H1 (cell line): ENCODE data around the gene RNF8. TPM values are rescaled to one million over a fixed set of nuclear protein-coding genes. Genes with fewer than 3 reads are reported as not detected.

Experiments
- CTCF ChIA-PET: fragments of 300-600 bp; sonication (Branson Sonifier 250); formaldehyde crosslinking; loops from one replicate; lab custom pipeline; 2021; ENCODE audit not compliant: partially characterized antibody; lab: Charles Lee
- POLR2A ChIA-PET: fragments of 300-600 bp; sonication (Branson Sonifier 250); formaldehyde crosslinking; loops from one replicate; lab custom pipeline; 2021; ENCODE audit warnings: inconsistent platforms; ENCODE audit not compliant: partially characterized antibody; lab: Charles Lee
- DNase-seq, 2 experiments: peaks; one replicate each; pipeline versions ENCODE4 v3.0.0 to v3.0.0-alpha.2; 2010 to 2022; ENCODE audit warnings: low spot score in 2 of 2, low read depth in 1 of 2, mixed read lengths in 1 of 2
- FAIRE-seq: peaks from 2 replicates; lab custom pipeline; 2011; peaks lifted over from hg19 to GRCh38; lab: Jason Lieb, UNC
- H2AFZ ChIP-seq: 2 replicates; pipeline ENCODE4 v1.8.1; 2012; ENCODE audit warnings: low read length, inconsistent platforms
- H2AK5ac ChIP-seq: 2 replicates; pipeline ENCODE4 v1.6.1; 2013; ENCODE audit warnings: low read depth, low read length
- H2BK120ac ChIP-seq: replicated peaks from 2 replicates; pipeline ENCODE3; 2013; ENCODE audit warnings: low read depth, low read length, inconsistent platforms
- H2BK12ac ChIP-seq: 2 replicates; pipeline ENCODE4 v1.6.1; 2013; ENCODE audit warnings: low read depth, low read length
- H2BK15ac ChIP-seq: 2 replicates; pipeline ENCODE4 v1.6.1; 2013; ENCODE audit warnings: low read length
- H2BK20ac ChIP-seq: 2 replicates; pipeline ENCODE4 v1.6.1; 2013; ENCODE audit warnings: low read length
- H2BK5ac ChIP-seq: 2 replicates; pipeline ENCODE4 v1.6.1; 2013; ENCODE audit warnings: low read depth, low read length
- H3K14ac ChIP-seq: 2 replicates; pipeline ENCODE4 v1.6.1; 2013; ENCODE audit warnings: inconsistent platforms; ENCODE audit not compliant: insufficient read length
- H3K18ac ChIP-seq: 2 replicates; pipeline ENCODE4 v1.6.1; 2013; ENCODE audit warnings: low read length; ENCODE audit errors: extremely low read depth
- H3K23ac ChIP-seq: 2 replicates; pipeline ENCODE4 v1.6.1; 2013; ENCODE audit warnings: inconsistent platforms; ENCODE audit not compliant: insufficient read length
- H3K23me2 ChIP-seq: 2 replicates; pipeline ENCODE4 v1.6.1; 2013; ENCODE audit warnings: low read depth, low read length
- H3K27ac ChIP-seq: 2 replicates; pipeline ENCODE4 v1.6.1; 2011; ENCODE audit warnings: low read depth, low read length, inconsistent platforms
- H3K27me3 ChIP-seq, 4 experiments: replicated peaks in 1 of 4; 1 replicate in 1 of 4; 2 replicates in 3 of 4; pipeline versions ENCODE4 v1.6.1 to v1.8.1; 2011 to 2013; ENCODE audit warnings: low read length in 3 of 4, mild to moderate bottlenecking in 3 of 4, inconsistent platforms in 2 of 4, mixed read lengths in 2 of 4, moderate library complexity in 1 of 4; ENCODE audit not compliant: control insufficient read depth in 3 of 4, insufficient read depth in 3 of 4; ENCODE audit errors: extremely low read depth in 1 of 4
- H3K36me3 ChIP-seq, 4 experiments: 2 replicates each; pipeline versions ENCODE4 v1.6.1 to v1.8.1; 2011 to 2013; ENCODE audit warnings: mild to moderate bottlenecking in 4 of 4, low read length in 3 of 4, moderate library complexity in 2 of 4, control low read depth in 1 of 4, inconsistent platforms in 1 of 4; ENCODE audit not compliant: insufficient read depth in 4 of 4, control insufficient read depth in 2 of 4
- H3K4ac ChIP-seq: replicated peaks from 2 replicates; pipeline ENCODE3; 2013; ENCODE audit warnings: low read length, low read depth, mixed read lengths, inconsistent platforms; ENCODE audit not compliant: insufficient read length
- H3K4me1 ChIP-seq, 4 experiments: replicated peaks in 1 of 4; 1 replicate in 1 of 4; 2 replicates in 3 of 4; pipeline versions ENCODE4 v1.6.1 to v1.8.1; 2011 to 2013; ENCODE audit warnings: low read length in 3 of 4, inconsistent platforms in 2 of 4, mixed read lengths in 1 of 4; ENCODE audit not compliant: insufficient read depth in 4 of 4, control insufficient read depth in 3 of 4
- H3K4me2 ChIP-seq, 2 experiments: 2 replicates each; pipeline versions ENCODE4 v1.6.1 to v1.8.1; 2011 to 2013; ENCODE audit warnings: low read depth in 2 of 2, low read length in 2 of 2, control low read depth in 1 of 2, inconsistent platforms in 1 of 2, mild to moderate bottlenecking in 1 of 2; ENCODE audit not compliant: insufficient read depth in 1 of 2
- H3K4me3 ChIP-seq, 4 experiments: fragments of 200-600, 300-600 bp in 1 of 4; sonication (generic), shearing (Covaris generic), sonication (Bioruptor Twin) in 1 of 4; 2 replicates each; pipeline versions ENCODE4 v1.5.1 to v1.8.1; 2011 to 2016; ENCODE audit warnings: low read length in 4 of 4, low read depth in 3 of 4, control low read depth in 2 of 4, inconsistent platforms in 2 of 4, mild to moderate bottlenecking in 2 of 4, mixed read lengths in 1 of 4, moderate library complexity in 1 of 4; ENCODE audit not compliant: insufficient read depth in 2 of 4; ENCODE audit errors: extremely low read depth in 1 of 4
- H3K56ac ChIP-seq: replicated peaks from 2 replicates; pipeline ENCODE3; 2013; ENCODE audit warnings: low read depth, mild to moderate bottlenecking, mixed read lengths, low read length, inconsistent platforms; ENCODE audit not compliant: insufficient read length
- H3K79me1 ChIP-seq: 2 replicates; pipeline ENCODE4 v1.6.1; 2013; ENCODE audit warnings: low read depth, low read length, control low read depth
- H3K79me2 ChIP-seq, 2 experiments: 2 replicates each; pipeline versions ENCODE4 v1.6.1 to v1.8.1; 2012 to 2013; ENCODE audit warnings: low read length in 2 of 2, mild to moderate bottlenecking in 2 of 2, inconsistent platforms in 1 of 2; ENCODE audit not compliant: insufficient read depth in 2 of 2, control insufficient read depth in 1 of 2
- H3K9ac ChIP-seq, 4 experiments: replicated peaks in 1 of 4; 1 replicate in 1 of 4; 2 replicates in 3 of 4; pipeline versions ENCODE4 v1.6.1 to v1.8.1; 2011 to 2013; ENCODE audit warnings: low read depth in 3 of 4, low read length in 3 of 4, control low read depth in 2 of 4, mild to moderate bottlenecking in 2 of 4, moderate library complexity in 2 of 4, inconsistent platforms in 1 of 4; ENCODE audit errors: extremely low read depth in 1 of 4
- H3K9me3 ChIP-seq, 2 experiments: 2 replicates each; pipeline versions ENCODE4 v1.6.1 to v1.8.1; 2012 to 2013; ENCODE audit warnings: mild to moderate bottlenecking in 2 of 2, moderate library complexity in 2 of 2, control low read depth in 1 of 2, inconsistent platforms in 1 of 2, low read depth in 1 of 2, low read length in 1 of 2, mixed read lengths in 1 of 2; ENCODE audit not compliant: insufficient read depth in 2 of 2
- H4K20me1 ChIP-seq, 2 experiments: replicated peaks in 1 of 2; 2 replicates each; pipeline versions ENCODE3 to v1.8.1; 2011 to 2013; ENCODE audit warnings: inconsistent platforms in 2 of 2, low read length in 2 of 2, mild to moderate bottlenecking in 1 of 2; ENCODE audit not compliant: insufficient read depth in 2 of 2, control insufficient read depth in 1 of 2
- H4K5ac ChIP-seq: 2 replicates; pipeline ENCODE4 v1.6.1; 2013; ENCODE audit warnings: low read length, low read depth, mixed read lengths, inconsistent platforms; ENCODE audit not compliant: insufficient read length
- H4K8ac ChIP-seq: 2 replicates; pipeline ENCODE4 v1.8.0; 2013; ENCODE audit warnings: mild to moderate bottlenecking, moderate library complexity, low read length, inconsistent platforms; ENCODE audit not compliant: insufficient read depth; ENCODE audit errors: extremely low read depth
- H4K91ac ChIP-seq: replicated peaks from 2 replicates; pipeline ENCODE3; 2013; ENCODE audit warnings: low read length, mixed read lengths, inconsistent platforms; ENCODE audit not compliant: insufficient read length
- BCL11A ChIP-seq, 2 experiments: IDR thresholded peaks; one replicate each; pipeline ENCODE4 v1.6.1; 2011; ENCODE audit warnings: low read depth in 2 of 2, low read length in 2 of 2, mild to moderate bottlenecking in 2 of 2
- CHD1 ChIP-seq: IDR thresholded peaks from 2 replicates; pipeline ENCODE4 v1.6.1; 2012; ENCODE audit warnings: low read depth, low read length, improper control_type of control experiment
- GTF2F1 ChIP-seq: IDR thresholded peaks from 2 replicates; pipeline ENCODE4 v1.6.1; 2012; ENCODE audit warnings: low read depth, low read length, improper control_type of control experiment, borderline replicate concordance
- JUND ChIP-seq: IDR thresholded peaks from 2 replicates; pipeline ENCODE4 v1.6.1; 2011; ENCODE audit warnings: mild to moderate bottlenecking, improper control_type of control experiment, low read length
- KDM4A ChIP-seq: IDR thresholded peaks from one replicate; pipeline ENCODE4 v1.7.1; 2012; ENCODE audit warnings: low read depth, mild to moderate bottlenecking, moderate library complexity, low read length, inconsistent platforms; ENCODE audit not compliant: severe bottlenecking
- NRF1 ChIP-seq: IDR thresholded peaks from 2 replicates; pipeline ENCODE4 v1.6.1; 2011; ENCODE audit warnings: mild to moderate bottlenecking, low read depth, low read length, improper control_type of control experiment
- PHF8 ChIP-seq: fragments of 200-600 bp; sonication (generic); conservative IDR thresholded peaks from 2 replicates; pipeline ENCODE4 v1.7.1; 2012; ENCODE audit warnings: low read depth, mild to moderate bottlenecking, inconsistent platforms, low read length, moderate library complexity
- POLR2A ChIP-seq, 2 experiments: IDR thresholded peaks; 1 replicate in 1 of 2; 2 replicates in 1 of 2; pipeline ENCODE4 v1.6.1; 2011; ENCODE audit warnings: low read depth in 2 of 2, low read length in 2 of 2, mild to moderate bottlenecking in 2 of 2; ENCODE audit errors: control extremely low read depth in 1 of 2
- RNF2 ChIP-seq: fragments of 200-900, 300-1000 bp; sonication (generic); IDR thresholded peaks from 2 replicates; pipeline ENCODE4 v1.7.1; 2016; ENCODE audit warnings: borderline replicate concordance, low read depth, mild to moderate bottlenecking, antibody characterized with exemption, low read length; ENCODE audit not compliant: poor library complexity, severe bottlenecking; ENCODE audit errors: missing control alignments
- SP1 ChIP-seq: IDR thresholded peaks from 2 replicates; pipeline ENCODE4 v1.6.1; 2011; ENCODE audit warnings: low read depth, low read length
- SP4 ChIP-seq: IDR thresholded peaks from 2 replicates; pipeline ENCODE4 v1.6.1; 2012; ENCODE audit warnings: low read length, inconsistent platforms
- YY1 ChIP-seq: IDR thresholded peaks from 2 replicates; pipeline ENCODE4 v1.6.1; 2011; ENCODE audit warnings: low read depth, mild to moderate bottlenecking, low read length
- WGBS, 2 experiments: shearing (Covaris generic) in 1 of 2; methylation state at CpG; one replicate each; pipeline versions ENCODE4 v1.1.6 to v1.1.7; 2013 to 2015; ENCODE audit warnings: low lambda C conversion rate in 2 of 2, mixed read lengths in 2 of 2, inconsistent platforms in 1 of 2, low coverage in 1 of 2, missing lambda C conversion rate in 1 of 2; ENCODE audit not compliant: insufficient replicate concordance in 2 of 2, insufficient coverage in 1 of 2, insufficient read length in 1 of 2; ENCODE audit errors: extremely low coverage in 1 of 2, missing lambda C conversion rate in 1 of 2; 5-methylcytosine and 5-hydroxymethylcytosine counted together
- polyA plus RNA-seq, 7 experiments: library from polyadenylated mRNA; depleted of rRNA in 3 of 7; stranded (reverse) in 5 of 7; unstranded in 2 of 7; fragments of >200 nt in 5 of 7; fragments of 200-250 nt in 2 of 7; gene quantifications; 1 replicate in 5 of 7; 2 replicates in 1 of 7; 4 replicates in 1 of 7; pipeline versions ENCODE4 v1.2.1 to v1.2.3, GENCODE V29; 2011 to 2013; ENCODE audit warnings: missing spikeins in 2 of 7, mixed read lengths in 2 of 7
- total RNA-seq: library from RNA; stranded (reverse); fragmentation: NEBNext Ultra II Directional; extraction: Animal tissue kit (Norgen Biotek cat#: 25700); gene quantifications from 2 replicates; pipeline ENCODE4 v1.2.1, GENCODE V29; 2021
- TF ChIP-seq, protein P1 (sequence below): IDR thresholded peaks from 2 replicates; pipeline ENCODE4 v1.6.1; 2012; ENCODE audit warnings: low read length, inconsistent platforms

RNF8 gene
- total and polyA plus RNA-seq, 2 of the 8 experiments (the other 6 are each of a cell fraction or from before 2014, with no cell fraction given): 20.3 to 44.7 TPM

DNA sequence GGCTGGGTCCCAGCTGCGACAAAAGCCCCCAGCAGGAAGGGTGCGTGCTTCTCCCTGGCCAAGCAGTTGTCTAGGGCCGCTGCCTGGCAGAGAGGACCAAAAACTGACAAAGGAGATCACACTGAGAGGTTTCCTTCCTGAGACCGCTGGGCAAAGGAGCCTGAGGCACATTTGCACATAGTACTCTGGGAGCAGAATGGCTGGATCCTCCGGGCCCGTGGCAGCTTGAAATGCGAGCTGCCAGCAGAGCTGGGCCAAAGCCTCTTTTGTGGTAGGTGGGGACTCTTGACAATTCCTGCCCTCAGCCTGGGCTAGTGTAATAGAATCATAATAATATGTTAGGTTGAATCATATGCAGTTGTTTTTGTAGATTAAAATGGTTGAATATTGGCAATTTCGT is 33.1 kb upstream of the RNF8 start:
- Histone ChIP-seq H3K23ac (no peak overlapping the region), H3K9ac (no peak overlapping the region), H2AFZ (no peak overlapping the region), H4K20me1 (no peaks in the 10 kb centered on the region), H3K4me2 (no peak overlapping the region), H2BK120ac (no peak overlapping the region), H3K56ac (no peak overlapping the region), H3K27ac (no peak overlapping the region), H4K91ac (no peak overlapping the region), H2BK12ac (no peak overlapping the region), H3K4me1 (no peaks in the 10 kb centered on the region), H3K79me1 (no peaks in the 10 kb centered on the region), H3K79me2 (no peaks in the 10 kb centered on the region), H4K5ac (no peak overlapping the region), H3K4ac (no peak overlapping the region), H3K27me3 (no peaks in the 10 kb centered on the region), H4K8ac (no peak overlapping the region), H3K14ac (no peak overlapping the region), H3K9me3 (no peaks in the 10 kb centered on the region), H3K18ac (no peak overlapping the region), H2BK5ac (no peak overlapping the region), H2BK15ac (no peak overlapping the region), H3K4me3 (no peak overlapping the region), H3K36me3 (peaks cover 16 to 43% (median 32%) of the 10 kb centered on the region in 4 experiments; a peak in 7 of 8 replicates), H3K23me2 (no peaks in the 10 kb centered on the region), H2AK5ac (no peak overlapping the region), H2BK20ac (no peak overlapping the region)
- WGBS, 2 experiments: 92% methylated on average over 8 of the region's 8 CpGs; no CpG with 5 or more reads in 1 of the 2 experiments
- POLR2A ChIA-PET: interaction anchor here (1.7 kb wide), 1 partner anchor 34 kb away, joined by 3 read pairs; no protein-coding TSS in a partner anchor
- DNase-seq: no peak
- FAIRE-seq: no peak
- CTCF ChIA-PET: interaction anchor here (0.6 to 2.9 kb wide), 10 partner anchors 8 to 556 kb away, joined by 3 to 21 read pairs (median 4); no protein-coding TSS in a partner anchor
- TF ChIP-seq SP4 (no peak), GTF2F1 (no peak), NRF1 (no peak), YY1 (no peak), POLR2A (IDR thresholded peaks at IDR 0.05; ENCODE audit: control extremely low read depth in 1 of 2, low read depth in 2 of 2, low read length in 2 of 2) (no peak), RNF2 (no peak), SP1 (no peak), JUND (no peak), PHF8 (no peak), KDM4A (no peak), BCL11A (IDR thresholded peaks at IDR 0.05; ENCODE audit: low read depth in 2 of 2, low read length in 2 of 2) (no peak), CHD1 (no peak)
- TF ChIP-seq, protein P1, sequence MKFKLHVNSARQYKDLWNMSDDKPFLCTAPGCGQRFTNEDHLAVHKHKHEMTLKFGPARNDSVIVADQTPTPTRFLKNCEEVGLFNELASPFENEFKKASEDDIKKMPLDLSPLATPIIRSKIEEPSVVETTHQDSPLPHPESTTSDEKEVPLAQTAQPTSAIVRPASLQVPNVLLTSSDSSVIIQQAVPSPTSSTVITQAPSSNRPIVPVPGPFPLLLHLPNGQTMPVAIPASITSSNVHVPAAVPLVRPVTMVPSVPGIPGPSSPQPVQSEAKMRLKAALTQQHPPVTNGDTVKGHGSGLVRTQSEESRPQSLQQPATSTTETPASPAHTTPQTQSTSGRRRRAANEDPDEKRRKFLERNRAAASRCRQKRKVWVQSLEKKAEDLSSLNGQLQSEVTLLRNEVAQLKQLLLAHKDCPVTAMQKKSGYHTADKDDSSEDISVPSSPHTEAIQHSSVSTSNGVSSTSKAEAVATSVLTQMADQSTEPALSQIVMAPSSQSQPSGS: no peak
